Stimulated activated CD8-positive, alpha-beta memory T cell treated with anti-CD3 and anti-CD28 coated beads, Interleukin-7, amount 100 ng/mL, for 48 hours (primary cell): ENCODE data around the gene ARHGAP28.
"Not testable (repeated sequence)": the region's sequence is repeated elsewhere in the genome, so short reads cannot be mapped to it uniquely, and the experiment has no call there.

Source experiments
- DNase-seq, 2 donors: peaks; one replicate each; pipeline ENCODE4 v3.0.0-alpha.2; 2020; ENCODE audit warnings: low read depth in 1 of 2; ENCODE audit errors: extremely low read depth in 1 of 2

The ARHGAP28 gene

DNA sequence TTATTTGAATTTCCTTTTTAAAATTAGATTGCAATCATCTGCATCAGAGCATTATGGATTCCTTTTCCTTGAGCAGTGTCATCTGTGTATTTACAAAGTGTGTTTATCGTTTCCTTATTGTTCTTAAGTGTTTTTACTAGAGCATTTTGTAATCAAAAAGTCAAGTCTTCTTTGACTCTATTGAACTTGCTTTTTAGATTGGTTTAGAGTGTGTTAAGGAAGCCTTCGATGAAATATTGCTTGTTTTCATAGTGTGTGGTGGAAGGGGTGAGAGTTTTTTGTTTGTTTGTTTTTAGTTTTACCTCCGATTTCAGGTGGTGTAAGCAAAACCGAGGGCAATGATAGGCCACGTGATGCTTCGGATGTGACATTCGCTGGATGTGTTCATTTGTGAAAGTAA is 45.7 kb downstream of the ARHGAP28 start:
- no peak for DNase-seq

- DNase-seq = no peak
Measured at GRCh38 chr18:6775702-6776101, 46.2 kb downstream of the ARHGAP28 start.

- DNase-seq = no peak
Measured at GRCh38 chr18:6776188-6776587, 46.7 kb downstream of the ARHGAP28 start.

DNA sequence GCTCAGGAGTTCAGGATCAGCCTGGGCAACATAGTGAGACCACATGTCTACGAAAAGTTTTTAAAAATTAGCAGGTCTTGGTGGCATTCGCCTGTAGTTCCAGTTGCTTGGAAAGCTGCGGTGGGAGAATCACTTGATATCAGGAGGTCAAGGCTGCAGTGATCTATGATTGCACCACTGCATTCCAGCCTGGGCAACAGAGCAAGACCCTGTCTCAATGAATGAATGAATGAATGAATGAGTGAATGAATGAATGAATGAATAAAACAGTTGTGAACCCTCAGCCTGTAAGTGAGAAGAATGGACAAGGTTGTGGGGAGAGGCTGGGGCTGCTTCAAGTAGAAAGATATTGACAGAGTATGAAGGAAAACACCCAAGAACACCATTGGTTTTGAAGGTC is 48.0 kb downstream of the ARHGAP28 start:
- no peak for DNase-seq

DNA sequence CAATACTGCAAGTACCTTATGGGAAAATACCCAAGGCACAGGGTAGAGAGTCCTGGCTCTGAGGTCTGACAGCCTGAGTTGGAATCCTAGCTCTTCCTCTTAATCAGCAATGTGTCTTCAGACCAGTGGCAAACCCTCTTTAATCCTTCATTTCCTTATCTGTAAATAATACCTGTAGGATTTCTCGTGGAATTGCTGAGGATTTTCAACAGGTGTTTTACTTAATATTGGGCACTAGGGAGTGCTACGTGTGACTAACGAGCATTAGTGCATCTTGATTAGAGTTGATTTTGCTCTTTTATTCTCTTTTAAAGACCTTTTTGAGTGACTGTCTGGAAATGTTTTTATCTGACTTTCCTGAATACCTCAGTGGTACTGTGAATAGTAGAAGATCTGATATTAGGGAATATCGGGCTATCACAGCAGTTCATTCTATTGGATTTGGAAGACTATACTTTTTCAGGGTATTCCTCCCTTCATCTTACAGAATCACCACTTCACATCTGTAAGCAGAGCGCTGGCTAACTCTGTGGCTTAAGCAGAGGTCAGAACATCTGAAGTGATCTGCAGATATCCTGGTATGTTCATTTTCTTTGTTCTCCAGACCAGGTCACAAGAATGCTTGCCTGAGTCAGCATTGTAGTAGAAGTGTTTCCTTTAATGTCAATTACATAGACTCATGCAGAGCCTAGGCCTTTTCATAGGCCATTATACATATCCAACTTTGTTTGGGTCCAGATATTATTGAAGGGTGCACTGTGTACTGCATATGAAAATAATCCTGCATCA is 49.1 kb downstream of the ARHGAP28 start:
- DNase-seq = no peak

DNA sequence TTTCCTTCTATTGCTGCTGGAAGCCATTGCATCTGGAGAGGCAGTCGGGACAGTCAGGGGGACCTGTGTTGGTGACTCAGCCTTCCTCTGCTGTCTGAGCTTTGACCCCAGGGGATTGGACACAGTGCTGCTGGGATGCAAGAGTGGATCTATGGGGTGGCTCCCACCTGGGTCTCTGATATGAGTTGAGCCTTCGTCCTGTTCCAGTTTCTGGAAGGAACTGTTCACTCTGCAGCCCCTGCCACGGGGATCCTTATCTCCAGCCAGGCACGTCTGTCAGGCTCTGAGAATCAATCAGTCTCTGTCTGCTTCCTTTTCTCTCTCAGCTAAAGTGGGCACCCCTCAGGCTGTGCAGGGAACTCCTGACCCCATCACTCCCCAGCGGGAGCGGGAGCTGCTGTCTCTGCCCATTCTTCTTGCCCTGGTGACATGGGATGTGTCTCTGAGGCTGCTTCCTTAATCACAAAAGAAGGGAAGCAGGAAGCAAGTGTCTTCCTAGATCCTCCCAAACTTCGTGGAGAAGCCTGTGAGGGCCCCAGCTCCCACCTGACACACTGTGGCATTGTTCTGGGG is 51.7 kb downstream of the ARHGAP28 start:
- DNase-seq = no peak

DNA sequence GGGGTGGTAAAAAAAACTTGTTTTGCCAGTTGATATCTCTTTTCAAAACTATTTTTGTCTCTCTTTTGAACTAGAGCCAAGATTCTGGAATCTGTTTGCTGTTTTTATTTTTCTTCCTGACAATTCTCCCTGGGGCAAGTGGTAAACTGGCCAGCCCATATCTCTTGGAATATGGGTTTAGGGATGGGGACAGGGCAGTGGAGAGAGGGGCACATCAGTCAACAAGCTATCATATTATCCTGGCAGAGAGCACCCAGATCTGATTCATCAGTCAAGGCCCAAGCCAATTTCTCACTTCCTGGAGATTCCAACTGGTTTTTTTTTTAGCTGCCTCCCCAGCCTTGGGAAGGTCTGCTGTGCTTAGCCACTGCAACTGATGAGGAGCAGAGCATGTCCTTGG is 52.3 kb downstream of the ARHGAP28 start:
- no peak for DNase-seq

DNA sequence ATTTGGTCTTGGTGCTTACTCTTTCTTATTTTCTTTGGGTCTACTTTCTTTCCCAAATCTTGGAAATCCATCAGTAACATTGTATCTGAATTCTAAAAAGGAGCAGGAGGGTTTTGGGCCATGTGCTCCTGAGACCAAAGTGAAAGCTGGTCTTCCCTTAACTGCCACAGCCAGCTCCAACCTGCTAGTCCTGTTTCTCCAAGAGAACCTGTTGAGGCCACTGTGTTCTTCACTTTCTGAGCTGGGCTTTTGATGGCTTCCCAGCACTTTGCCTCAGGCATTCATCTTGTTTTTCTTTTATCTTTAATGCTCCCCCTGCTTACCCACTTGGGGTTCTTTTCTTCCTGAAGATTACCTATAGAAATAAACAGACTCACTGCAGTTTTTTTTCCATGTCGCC is 53.3 kb downstream of the ARHGAP28 start:
- DNase-seq = no peak

- no peak for DNase-seq
Measured at GRCh38 chr18:6784046-6784445, 54.5 kb downstream of the ARHGAP28 start.

DNA sequence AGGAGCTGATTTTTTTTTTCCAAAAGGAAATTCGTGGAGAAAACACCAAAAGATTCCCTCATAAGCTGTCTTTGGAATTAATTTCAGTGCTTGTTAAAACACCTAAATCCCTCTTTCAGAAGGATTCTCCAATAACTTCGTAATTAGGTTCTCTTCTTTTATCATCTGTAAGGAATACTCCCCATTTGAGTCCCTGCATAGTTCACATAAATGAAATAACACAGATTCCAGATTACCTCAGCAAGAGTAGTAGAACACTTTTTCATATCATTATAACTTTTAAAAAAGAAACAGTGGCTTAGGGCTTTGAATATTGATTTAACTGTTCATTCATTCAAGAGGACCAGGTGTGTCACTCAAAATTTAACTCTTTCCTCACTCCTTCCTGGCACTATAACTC is 55.5 kb downstream of the ARHGAP28 start:
- DNase-seq = no peak

- no peak for DNase-seq
Measured at GRCh38 chr18:6785411-6785810, 55.9 kb downstream of the ARHGAP28 start.

DNA sequence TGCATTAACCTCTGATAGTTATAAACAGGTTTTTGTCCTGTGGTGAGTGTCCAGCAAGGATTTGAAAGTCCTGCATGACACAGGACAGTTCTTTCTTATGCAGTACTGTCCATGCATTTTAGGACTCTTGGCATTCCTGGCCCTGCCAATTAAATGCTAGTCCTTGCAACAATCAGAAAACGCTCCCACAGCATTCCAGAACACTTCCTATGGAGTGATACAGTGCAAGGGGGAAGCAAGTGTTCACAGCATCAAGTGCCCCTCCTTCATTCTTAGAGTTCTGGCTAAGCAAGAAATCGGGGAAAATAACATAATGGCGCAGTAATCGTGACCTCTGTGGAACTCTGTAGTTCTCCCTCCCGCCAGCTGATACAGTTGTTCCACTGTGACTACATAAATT is 62.9 kb downstream of the ARHGAP28 start:
- DNase-seq = no peak

- DNase-seq = no peak
Measured at GRCh38 chr18:6793455-6793854, 63.9 kb downstream of the ARHGAP28 start.

GRCh38 chr18:6793986-6794385 is 64.5 kb downstream of the ARHGAP28 start:
- DNase-seq = no peak

GRCh38 chr18:6795307-6795706 is 65.8 kb downstream of the ARHGAP28 start:
- DNase-seq = no peak

- no peak for DNase-seq
Measured at GRCh38 chr18:6796511-6796910, 67.0 kb downstream of the ARHGAP28 start.

DNA sequence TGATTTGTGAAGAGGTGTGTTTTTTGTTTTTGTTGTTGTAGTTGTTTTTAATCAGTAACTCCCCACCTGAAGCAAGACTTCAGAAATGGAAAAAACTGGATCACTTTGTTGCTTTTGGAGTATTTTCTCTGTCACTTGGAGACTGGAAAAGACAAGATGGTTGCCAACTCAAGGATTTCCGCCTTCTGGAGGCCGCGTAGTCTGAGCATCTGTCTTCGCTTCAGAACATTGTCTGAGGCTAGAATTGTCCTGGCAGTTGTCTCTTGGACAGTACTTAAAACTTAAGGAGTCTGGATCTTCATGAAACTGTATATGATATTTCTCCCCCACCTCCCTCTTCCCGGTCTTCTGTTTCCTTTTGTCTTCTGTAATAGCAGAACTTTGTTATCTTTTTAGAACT is 67.7 kb downstream of the ARHGAP28 start:
- DNase-seq = no peak

DNA sequence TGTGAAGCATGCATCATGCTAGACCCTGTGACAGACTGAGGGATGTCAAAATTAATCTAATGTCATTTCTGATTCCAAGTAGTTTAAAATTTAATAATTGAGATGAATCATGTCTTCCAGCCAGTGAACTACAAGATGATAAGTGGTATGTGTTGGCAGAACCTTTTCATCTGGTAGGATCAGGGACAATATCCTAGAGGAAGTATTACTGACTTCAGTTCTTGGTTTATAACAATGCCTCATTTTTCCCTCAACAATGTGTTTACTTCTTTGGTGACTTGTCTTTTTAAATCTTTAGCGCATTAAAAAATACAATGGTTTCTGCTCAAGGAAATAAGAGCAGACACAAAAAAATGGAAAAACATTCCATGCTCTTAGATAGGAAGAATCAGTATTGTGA is 69.4 kb downstream of the ARHGAP28 start:
- DNase-seq = no peak

GRCh38 chr18:6800309-6800708 is 70.8 kb downstream of the ARHGAP28 start:
- DNase-seq = not testable (repeated sequence)

GRCh38 chr18:6807515-6808257 is 78.2 kb downstream of the ARHGAP28 start:
- DNase-seq = no peak

DNA sequence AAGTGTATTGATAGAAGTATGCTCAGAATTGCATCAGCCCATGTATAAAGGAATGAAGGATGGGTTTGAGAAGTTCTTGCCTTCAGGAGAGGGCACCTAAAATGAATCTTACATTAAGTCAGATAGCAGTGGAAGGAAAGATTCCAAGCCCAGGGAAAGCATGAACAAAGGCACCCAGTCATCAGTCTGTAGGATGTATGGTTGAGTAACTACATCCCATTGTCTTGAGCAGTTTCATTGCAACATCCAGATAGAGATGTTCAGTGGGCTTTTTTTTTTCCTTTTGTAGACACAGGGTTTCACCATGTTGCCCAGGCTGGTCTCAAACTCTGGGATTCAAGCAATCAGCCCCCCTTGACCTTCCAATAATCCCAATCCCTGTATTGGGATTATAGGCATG is 80.7 kb downstream of the ARHGAP28 start:
- DNase-seq = no peak

- no peak for DNase-seq
Measured at GRCh38 chr18:6811816-6812215, 82.3 kb downstream of the ARHGAP28 start.
